Gastrocnemius medialis (tissue), 4 donors: ENCODE data around the gene MANSC4.
"Not testable (repeated sequence)": the region's sequence is repeated elsewhere in the genome, so short reads cannot be mapped to it uniquely, and the experiment has no call there.

Experiments
- POLR2A ChIP-seq, 2 donors: fragments of 450-650 bp; IDR thresholded peaks; one replicate each; pipeline ENCODE4 v1.6.1; 2017; ENCODE audit warnings: antibody characterized with exemption in 2 of 2, mild to moderate bottlenecking in 2 of 2, moderate library complexity in 2 of 2
- TF ChIP-seq, protein P1 (sequence below), 5 experiments: fragments of 450-650 bp in 3 of 5; fragments of 200-600 bp in 2 of 5; sonication (generic) in 2 of 5; IDR thresholded peaks in 4 of 5; conservative IDR thresholded peaks in 1 of 5; 1 replicate in 4 of 5; 2 replicates in 1 of 5; pipeline ENCODE4 v1.5.1; 2016 to 2019; ENCODE audit warnings: antibody characterized with exemption in 5 of 5, mild to moderate bottlenecking in 3 of 5, moderate library complexity in 3 of 5

DNA sequence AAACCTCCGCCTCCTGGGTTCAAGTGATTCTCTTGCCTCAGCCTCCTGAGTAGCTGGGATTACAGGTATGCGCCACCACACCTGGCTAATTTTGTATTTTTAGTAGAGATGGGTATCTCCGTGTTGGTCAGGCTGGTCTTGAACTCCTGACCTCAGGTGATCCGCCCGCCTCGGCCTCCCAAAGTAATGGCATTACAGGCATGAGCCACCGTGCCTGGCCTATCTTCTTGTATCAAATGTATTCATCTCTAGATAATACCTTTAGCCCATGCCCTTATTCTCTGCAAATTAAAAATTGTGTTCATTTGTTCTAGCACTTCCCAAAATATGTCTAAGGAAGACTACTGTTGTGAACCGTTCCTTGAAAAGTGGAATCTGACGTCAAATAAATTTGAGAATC, 45.7 kb downstream of the MANSC4 start:
- TF ChIP-seq, protein P1, sequence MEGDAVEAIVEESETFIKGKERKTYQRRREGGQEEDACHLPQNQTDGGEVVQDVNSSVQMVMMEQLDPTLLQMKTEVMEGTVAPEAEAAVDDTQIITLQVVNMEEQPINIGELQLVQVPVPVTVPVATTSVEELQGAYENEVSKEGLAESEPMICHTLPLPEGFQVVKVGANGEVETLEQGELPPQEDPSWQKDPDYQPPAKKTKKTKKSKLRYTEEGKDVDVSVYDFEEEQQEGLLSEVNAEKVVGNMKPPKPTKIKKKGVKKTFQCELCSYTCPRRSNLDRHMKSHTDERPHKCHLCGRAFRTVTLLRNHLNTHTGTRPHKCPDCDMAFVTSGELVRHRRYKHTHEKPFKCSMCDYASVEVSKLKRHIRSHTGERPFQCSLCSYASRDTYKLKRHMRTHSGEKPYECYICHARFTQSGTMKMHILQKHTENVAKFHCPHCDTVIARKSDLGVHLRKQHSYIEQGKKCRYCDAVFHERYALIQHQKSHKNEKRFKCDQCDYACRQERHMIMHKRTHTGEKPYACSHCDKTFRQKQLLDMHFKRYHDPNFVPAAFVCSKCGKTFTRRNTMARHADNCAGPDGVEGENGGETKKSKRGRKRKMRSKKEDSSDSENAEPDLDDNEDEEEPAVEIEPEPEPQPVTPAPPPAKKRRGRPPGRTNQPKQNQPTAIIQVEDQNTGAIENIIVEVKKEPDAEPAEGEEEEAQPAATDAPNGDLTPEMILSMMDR (IDR thresholded peaks at IDR 0.05 in 4 of 5, conservative IDR thresholded peaks at IDR 0.05 in 1 of 5), result not testable (repeated sequence)
- TF ChIP-seq POLR2A (IDR thresholded peaks at IDR 0.05), result not testable (repeated sequence)
